Transverse colon (tissue), 4 donors: Measurements from ENCODE around the gene NATD1.

ENCODE experiments used
- CTCF ChIP-seq, 5 experiments: fragments of 200-600 bp in 3 of 5; fragments of 450-650 bp in 2 of 5; sonication (generic) in 3 of 5; IDR thresholded peaks; 1 replicate in 2 of 5; 2 replicates in 3 of 5; pipeline ENCODE4 v1.5.1; 2016 to 2017; ENCODE audit warnings: antibody characterized with exemption in 5 of 5, inconsistent platforms in 3 of 5, mild to moderate bottlenecking in 2 of 5, moderate library complexity in 1 of 5
- EP300 ChIP-seq: sonication (generic); formaldehyde crosslinking; IDR thresholded peaks from one replicate; pipeline ENCODE4 v1.6.1; 2017; ENCODE audit warnings: antibody characterized with exemption, low read depth
- POLR2A ChIP-seq: fragments of 450-650 bp; IDR thresholded peaks from one replicate; pipeline ENCODE4 v1.6.1; 2016; ENCODE audit warnings: antibody characterized with exemption, mild to moderate bottlenecking, moderate library complexity
- POLR2AphosphoS5 ChIP-seq, 3 donors: sonication (generic); formaldehyde crosslinking; IDR thresholded peaks; one replicate each; pipeline ENCODE4 v1.6.1; 2016; ENCODE audit warnings: antibody characterized with exemption in 3 of 3

DNA sequence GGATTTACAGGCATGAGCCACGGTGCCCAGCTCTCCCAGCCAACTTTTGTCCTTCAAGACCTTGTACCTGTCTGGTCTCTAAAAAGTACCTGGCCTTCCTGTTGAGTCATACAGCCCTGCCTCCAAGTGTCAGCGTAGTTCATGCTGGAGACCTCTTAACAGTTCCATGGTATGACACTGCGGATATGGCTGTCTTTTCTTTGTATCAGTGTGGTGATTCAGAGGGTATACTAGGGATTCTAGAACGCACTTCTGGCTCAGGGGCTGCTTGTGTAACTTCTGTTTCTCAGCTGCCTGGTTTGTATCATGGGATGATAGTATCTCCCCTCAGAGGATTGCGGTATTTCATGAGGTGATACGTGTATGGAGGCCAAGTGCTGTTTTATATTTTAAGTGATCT lies 37.3 kb downstream of the NATD1 start:
- TF ChIP-seq CTCF (IDR thresholded peaks at IDR 0.05) (no peak), POLR2A (no peak), POLR2AphosphoS5 (IDR thresholded peaks at IDR 0.05) (no peak), EP300 (no peak)
